Activated CD8-positive, alpha-beta memory T cell treated with anti-CD3 and anti-CD28 coated beads, Interleukin-2, amount 50 U/mL, for 48 hours (primary cell): ENCODE results near the gene MDM2.
"Not testable (repeated sequence)": the region's sequence is repeated elsewhere in the genome, so short reads cannot be mapped to it uniquely, and the experiment has no call there.

ENCODE experiments used
- DNase-seq: peaks from one replicate; pipeline ENCODE4 v3.0.0-alpha.2; 2020

Gene MDM2

GRCh38 chr12:68831751-68832503, 23.9 kb downstream of the MDM2 start:
- DNase-seq, result no peak

GRCh38 chr12:68832504-68832867, 24.5 kb downstream of the MDM2 start:
- no peak for DNase-seq

- no peak for DNase-seq
These were observed 25.5 kb downstream of the MDM2 start for GRCh38 chr12:68833508-68833907.

GRCh38 chr12:68835333-68835908, 27.4 kb downstream of the MDM2 start:
- DNase-seq, result no peak

- no peak for DNase-seq
These were observed 29.2 kb downstream of the MDM2 start for GRCh38 chr12:68837215-68837614.

- no peak for DNase-seq
These were observed 30.3 kb downstream of the MDM2 start for GRCh38 chr12:68838046-68838886.

- no peak for DNase-seq
These were observed 31.5 kb downstream of the MDM2 start for GRCh38 chr12:68839183-68840147.

- DNase-seq, result not testable (repeated sequence)
These were observed 33.2 kb downstream of the MDM2 start for GRCh38 chr12:68841175-68841574.

GRCh38 chr12:68841717-68842116, 33.7 kb downstream of the MDM2 start:
- DNase-seq, result no peak

- DNase-seq, result no peak
These were observed 34.1 kb downstream of the MDM2 start for GRCh38 chr12:68842123-68842522.

GRCh38 chr12:68842784-68843567, 35.0 kb downstream of the MDM2 start:
- no peak for DNase-seq

GRCh38 chr12:68844318-68844745, 36.4 kb downstream of the MDM2 start:
- no peak for DNase-seq

- DNase-seq, result no peak
These were observed 37.1 kb downstream of the MDM2 start for GRCh38 chr12:68844788-68845695.

- DNase-seq, result no peak
These were observed 38.8 kb downstream of the MDM2 start for GRCh38 chr12:68846811-68847210.

- no peak for DNase-seq
These were observed 42.4 kb downstream of the MDM2 start for GRCh38 chr12:68850390-68850789.

- DNase-seq, result no peak
These were observed 43.8 kb downstream of the MDM2 start for GRCh38 chr12:68851592-68852306.

- no peak for DNase-seq
These were observed 45.6 kb downstream of the MDM2 start for GRCh38 chr12:68853396-68854077.

- no peak for DNase-seq
These were observed 46.1 kb downstream of the MDM2 start for GRCh38 chr12:68854078-68854468.

- DNase-seq, result no peak
These were observed 46.6 kb downstream of the MDM2 start for GRCh38 chr12:68854554-68854953.
